Ishikawa (cell line): ENCODE data around the gene SAMHD1.

ENCODE experiments used
- CEBPB ChIP-seq: IDR thresholded peaks from 2 replicates; pipeline ENCODE4 v1.6.1; 2012
- CREB1 ChIP-seq: IDR thresholded peaks from 2 replicates; pipeline ENCODE4 v1.6.1; 2012; ENCODE audit warnings: low read depth
- EGR1 ChIP-seq: IDR thresholded peaks from 2 replicates; pipeline ENCODE4 v1.6.1; 2012
- EP300 ChIP-seq: IDR thresholded peaks from 2 replicates; pipeline ENCODE4 v1.6.1; 2012; ENCODE audit warnings: borderline replicate concordance
- FOXM1 ChIP-seq: IDR thresholded peaks from 2 replicates; pipeline ENCODE4 v1.6.1; 2012; ENCODE audit warnings: low read depth, borderline replicate concordance
- NFIC ChIP-seq: IDR thresholded peaks from 2 replicates; pipeline ENCODE4 v1.6.1; 2012
- RAD21 ChIP-seq: IDR thresholded peaks from 2 replicates; pipeline ENCODE4 v1.6.1; 2012; ENCODE audit warnings: low read depth
- TAF1 ChIP-seq: IDR thresholded peaks from 2 replicates; pipeline ENCODE4 v1.6.1; 2012; ENCODE audit warnings: low read depth, mild to moderate bottlenecking
- TCF12 ChIP-seq: IDR thresholded peaks from 2 replicates; pipeline ENCODE4 v1.6.1; 2012; ENCODE audit warnings: low read depth
- TEAD4 ChIP-seq: IDR thresholded peaks from 2 replicates; pipeline ENCODE4 v1.6.1; 2012
- YY1 ChIP-seq: IDR thresholded peaks from 2 replicates; pipeline ENCODE4 v1.6.1; 2012; ENCODE audit warnings: low read depth
- ZBTB7A ChIP-seq: IDR thresholded peaks from 2 replicates; pipeline ENCODE4 v1.6.1; 2012; ENCODE audit warnings: low read depth
- TF ChIP-seq, protein P1 (sequence below): IDR thresholded peaks from 2 replicates; pipeline ENCODE4 v1.6.1; 2012; ENCODE audit warnings: low read depth, mild to moderate bottlenecking
- TF ChIP-seq, protein P2 (sequence below): IDR thresholded peaks from 2 replicates; pipeline ENCODE4 v1.6.1; 2012

DNA sequence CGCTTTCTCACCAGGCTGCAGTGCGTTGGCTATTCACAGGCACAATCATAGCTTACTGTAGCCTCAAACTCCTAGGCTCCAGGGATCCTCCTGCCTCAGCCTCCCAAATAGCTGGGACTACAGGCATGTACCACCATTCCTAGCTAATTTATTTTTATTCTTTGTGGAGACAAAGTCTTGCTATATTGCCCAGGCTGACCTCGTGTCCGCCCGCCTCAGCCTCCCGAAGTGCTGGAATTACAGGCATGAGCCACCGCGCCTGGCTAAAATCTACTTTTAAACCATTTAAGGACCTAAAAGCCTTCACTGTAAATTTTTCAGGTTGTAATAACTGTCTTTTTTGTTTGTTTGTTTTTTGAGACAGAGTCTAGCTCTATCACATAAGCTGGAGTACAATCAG lies 15.2 kb downstream of the SAMHD1 start:
- TF ChIP-seq CREB1 (no peak), RAD21 (no peak), TCF12 (no peak), NFIC (no peak), EGR1 (no peak), FOXM1 (no peak), CEBPB (no peak), EP300 (no peak), TAF1 (no peak), YY1 (no peak), TEAD4 (no peak), ZBTB7A (no peak)
- TF ChIP-seq, protein P1, sequence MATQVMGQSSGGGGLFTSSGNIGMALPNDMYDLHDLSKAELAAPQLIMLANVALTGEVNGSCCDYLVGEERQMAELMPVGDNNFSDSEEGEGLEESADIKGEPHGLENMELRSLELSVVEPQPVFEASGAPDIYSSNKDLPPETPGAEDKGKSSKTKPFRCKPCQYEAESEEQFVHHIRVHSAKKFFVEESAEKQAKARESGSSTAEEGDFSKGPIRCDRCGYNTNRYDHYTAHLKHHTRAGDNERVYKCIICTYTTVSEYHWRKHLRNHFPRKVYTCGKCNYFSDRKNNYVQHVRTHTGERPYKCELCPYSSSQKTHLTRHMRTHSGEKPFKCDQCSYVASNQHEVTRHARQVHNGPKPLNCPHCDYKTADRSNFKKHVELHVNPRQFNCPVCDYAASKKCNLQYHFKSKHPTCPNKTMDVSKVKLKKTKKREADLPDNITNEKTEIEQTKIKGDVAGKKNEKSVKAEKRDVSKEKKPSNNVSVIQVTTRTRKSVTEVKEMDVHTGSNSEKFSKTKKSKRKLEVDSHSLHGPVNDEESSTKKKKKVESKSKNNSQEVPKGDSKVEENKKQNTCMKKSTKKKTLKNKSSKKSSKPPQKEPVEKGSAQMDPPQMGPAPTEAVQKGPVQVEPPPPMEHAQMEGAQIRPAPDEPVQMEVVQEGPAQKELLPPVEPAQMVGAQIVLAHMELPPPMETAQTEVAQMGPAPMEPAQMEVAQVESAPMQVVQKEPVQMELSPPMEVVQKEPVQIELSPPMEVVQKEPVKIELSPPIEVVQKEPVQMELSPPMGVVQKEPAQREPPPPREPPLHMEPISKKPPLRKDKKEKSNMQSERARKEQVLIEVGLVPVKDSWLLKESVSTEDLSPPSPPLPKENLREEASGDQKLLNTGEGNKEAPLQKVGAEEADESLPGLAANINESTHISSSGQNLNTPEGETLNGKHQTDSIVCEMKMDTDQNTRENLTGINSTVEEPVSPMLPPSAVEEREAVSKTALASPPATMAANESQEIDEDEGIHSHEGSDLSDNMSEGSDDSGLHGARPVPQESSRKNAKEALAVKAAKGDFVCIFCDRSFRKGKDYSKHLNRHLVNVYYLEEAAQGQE, result no peak
- TF ChIP-seq, protein P2, sequence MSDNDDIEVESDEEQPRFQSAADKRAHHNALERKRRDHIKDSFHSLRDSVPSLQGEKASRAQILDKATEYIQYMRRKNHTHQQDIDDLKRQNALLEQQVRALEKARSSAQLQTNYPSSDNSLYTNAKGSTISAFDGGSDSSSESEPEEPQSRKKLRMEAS, result no peak
